HepG2 (cell line): Measurements from ENCODE around the gene IPP. TPM values are rescaled to one million over a fixed set of nuclear protein-coding genes. Genes with fewer than 3 reads are reported as not detected.

Source experiments
- ATF1 ChIP-seq: IDR thresholded peaks from 2 replicates; pipeline ENCODE4 v1.6.1; 2016; ENCODE audit warnings: mild to moderate bottlenecking, control low read depth
- HNF4A ChIP-seq: sonication (generic); formaldehyde crosslinking; IDR thresholded peaks from 2 replicates; pipeline ENCODE4 v1.4.0; 2020; ENCODE audit warnings: missing genetic modification reagents
- HOXA3 ChIP-seq: sonication (generic); formaldehyde crosslinking; IDR thresholded peaks from 2 replicates; pipeline ENCODE4 v1.5.0; 2020; ENCODE audit warnings: missing genetic modification reagents
- IKZF1 ChIP-seq: fragments of 450-650 bp; IDR thresholded peaks from 2 replicates; pipeline ENCODE4 v1.7.1; 2016
- JUN ChIP-seq: sonication (generic); formaldehyde crosslinking; IDR thresholded peaks from 2 replicates; pipeline ENCODE4 v1.4.0; 2020; ENCODE audit warnings: mild to moderate bottlenecking, missing genetic modification reagents
- MAF1 ChIP-seq: sonication (generic); formaldehyde crosslinking; IDR thresholded peaks from 2 replicates; pipeline ENCODE4 v1.5.0; 2020; ENCODE audit warnings: missing genetic modification reagents, borderline replicate concordance
- MIER2 ChIP-seq: IDR thresholded peaks from 2 replicates; pipeline ENCODE4 v1.6.1; 2016; ENCODE audit warnings: missing biosample characterization, missing genetic modification reagents
- MLLT10 ChIP-seq: sonication (generic); formaldehyde crosslinking; IDR thresholded peaks from 2 replicates; pipeline ENCODE4 v1.4.0; 2020; ENCODE audit warnings: missing genetic modification reagents
- MXD1 ChIP-seq: sonication (generic); formaldehyde crosslinking; IDR thresholded peaks from 2 replicates; pipeline ENCODE4 v1.4.0; 2020; ENCODE audit warnings: mild to moderate bottlenecking, missing genetic modification reagents
- PLRG1 ChIP-seq: fragments of 450-650 bp; conservative IDR thresholded peaks from 2 replicates; pipeline ENCODE4 v1.6.1; 2016
- PRDM10 ChIP-seq: sonication (generic); formaldehyde crosslinking; IDR thresholded peaks from 2 replicates; pipeline ENCODE4 v1.4.0; 2020; ENCODE audit warnings: low read depth, missing genetic modification reagents
- ZHX1 ChIP-seq: sonication (generic); formaldehyde crosslinking; IDR thresholded peaks from 2 replicates; pipeline ENCODE4 v1.8.1; 2022; ENCODE audit warnings: low read depth, mild to moderate bottlenecking, missing genetic modification reagents
- ZNF503 ChIP-seq: sonication (generic); formaldehyde crosslinking; IDR thresholded peaks from 2 replicates; pipeline ENCODE4 v1.4.0; 2020; ENCODE audit warnings: missing genetic modification reagents
- ZNF543 ChIP-seq: sonication (generic); formaldehyde crosslinking; IDR thresholded peaks from 2 replicates; pipeline ENCODE4 v1.4.0; 2020; ENCODE audit warnings: mild to moderate bottlenecking, missing genetic modification reagents
- ZNF644 ChIP-seq: IDR thresholded peaks from 2 replicates; pipeline ENCODE4 v1.6.1; 2016; ENCODE audit warnings: low read depth
- ZSCAN20 ChIP-seq: sonication (generic); formaldehyde crosslinking; IDR thresholded peaks from 2 replicates; pipeline ENCODE4 v1.4.0; 2020; ENCODE audit warnings: missing genetic modification reagents, mild to moderate bottlenecking, borderline replicate concordance
- polyA plus RNA-seq, 8 experiments: library from polyadenylated mRNA; depleted of rRNA in 3 of 8; stranded (reverse) in 7 of 8; unstranded in 1 of 8; fragments of >200 nt; fragmentation: Illumina TruSeq in 4 of 8; extraction: Trizol in 4 of 8; gene quantifications; 2 replicates each; pipeline versions ENCODE4 v1.2.1 to v1.2.3, GENCODE V29; 2011 to 2016; ENCODE audit warnings: low read depth in 4 of 8, missing spikeins in 1 of 8, mixed read lengths in 1 of 8; ENCODE audit not compliant: insufficient read depth in 1 of 8
- total RNA-seq, 5 experiments: library from RNA; depleted of rRNA; stranded (reverse); fragments of >200 nt; fragmentation: Illumina TruSeq; extraction: Trizol; gene quantifications; 2 replicates each; pipeline ENCODE4 v1.2.3, GENCODE V29; 2016; ENCODE audit warnings: low read depth in 1 of 5

Gene IPP
- total and polyA plus RNA-seq, 2 of the 13 experiments (the other 11 are each of a cell fraction or from before 2014, with no cell fraction given), result 3.0 to 9.7 TPM

GRCh38 chr1:45750298-45751038, at the start of gene IPP (continued):
- TF ChIP-seq PRDM10, result peak; percentile 79
- 0 out of 2 replicates have a peak, but pooled peaks have one; percentile 24 for TF ChIP-seq MXD1 (CRISPR knock-in tag)
- TF ChIP-seq PLRG1, result no peak
- no peak for TF ChIP-seq ATF1 (CRISPR knock-in tag)
- TF ChIP-seq MAF1, result peak; percentile 73; the same call in 1 of the 2 replicates
- no peak for TF ChIP-seq ZHX1 (CRISPR knock-in tag)
- TF ChIP-seq ZSCAN20, result peak; percentile 62; the same call in 1 of the 2 replicates
- TF ChIP-seq MLLT10 (CRISPR knock-in tag), result no peak
- 0 out of 2 replicates have a peak, but pooled peaks have one; percentile 9 for TF ChIP-seq ZNF644 (CRISPR knock-in tag)
- TF ChIP-seq MIER2 (CRISPR knock-in tag), result 0 out of 2 replicates have a peak, but pooled peaks have one; percentile 12
- no peak; the same call in 1 of the 2 replicates for TF ChIP-seq ZNF543 (CRISPR knock-in tag)
- no peak; the same call in 1 of the 2 replicates for TF ChIP-seq ZNF503 (CRISPR knock-in tag)
- TF ChIP-seq HOXA3 (CRISPR knock-in tag), result peak; percentile 85
- TF ChIP-seq JUN (CRISPR knock-in tag), result 0 out of 2 replicates have a peak, but pooled peaks have one; percentile 49
- 0 out of 2 replicates have a peak, but pooled peaks have one; percentile 65 for TF ChIP-seq HNF4A (CRISPR knock-in tag)
- no peak for TF ChIP-seq IKZF1
